NCI-H1436 (cell line): Measurements from ENCODE around the gene SOCS3.

Experiments used
- DNase-seq: peaks from one replicate; lab custom pipeline; 2025; lab: John Stamatoyannopoulos, UW

SOCS3 gene

DNA sequence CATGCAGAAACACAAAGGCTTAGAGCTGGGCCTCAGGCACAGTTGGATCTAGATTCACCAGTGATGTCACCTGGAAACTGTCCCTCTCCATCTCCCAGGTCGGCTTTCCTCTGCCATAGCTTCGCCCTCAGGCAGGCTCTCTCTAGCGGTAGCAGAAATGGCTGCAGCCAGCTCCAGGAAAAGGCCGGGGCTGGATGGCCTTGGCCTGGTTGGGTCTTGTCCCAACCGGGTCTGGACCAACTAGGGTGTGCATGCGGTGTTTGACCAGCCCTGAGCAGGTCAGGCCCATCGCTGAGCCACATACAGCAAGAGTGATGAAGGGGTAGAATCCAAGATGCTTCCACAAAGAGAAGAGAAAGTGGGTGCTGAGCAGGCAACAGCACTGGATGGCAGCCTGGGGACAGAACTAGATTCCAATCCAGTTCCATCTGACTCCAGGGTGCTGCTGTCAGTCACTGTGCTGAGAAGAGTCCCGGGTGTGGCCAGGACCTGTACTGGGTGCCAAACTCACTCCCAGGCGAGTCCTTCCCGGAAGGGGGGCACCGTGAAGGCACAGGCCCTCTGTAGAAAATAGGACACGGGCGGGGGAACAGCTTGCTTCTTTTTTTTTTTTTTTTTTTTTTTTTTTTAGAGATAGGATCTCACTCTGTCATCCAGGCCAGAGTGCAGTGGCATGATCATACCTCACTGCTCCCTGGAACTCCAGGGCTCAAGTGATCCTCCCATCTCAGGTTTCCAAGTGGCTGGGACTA is 51.8 kb downstream of the SOCS3 start:
- DNase-seq: no peak

- no peak for DNase-seq
Observed at GRCh38 chr17:78306913-78307312, 53.0 kb downstream of the SOCS3 start.
